ENCODE measurements around the gene PWWP2B.

Gene PWWP2B

DNA sequence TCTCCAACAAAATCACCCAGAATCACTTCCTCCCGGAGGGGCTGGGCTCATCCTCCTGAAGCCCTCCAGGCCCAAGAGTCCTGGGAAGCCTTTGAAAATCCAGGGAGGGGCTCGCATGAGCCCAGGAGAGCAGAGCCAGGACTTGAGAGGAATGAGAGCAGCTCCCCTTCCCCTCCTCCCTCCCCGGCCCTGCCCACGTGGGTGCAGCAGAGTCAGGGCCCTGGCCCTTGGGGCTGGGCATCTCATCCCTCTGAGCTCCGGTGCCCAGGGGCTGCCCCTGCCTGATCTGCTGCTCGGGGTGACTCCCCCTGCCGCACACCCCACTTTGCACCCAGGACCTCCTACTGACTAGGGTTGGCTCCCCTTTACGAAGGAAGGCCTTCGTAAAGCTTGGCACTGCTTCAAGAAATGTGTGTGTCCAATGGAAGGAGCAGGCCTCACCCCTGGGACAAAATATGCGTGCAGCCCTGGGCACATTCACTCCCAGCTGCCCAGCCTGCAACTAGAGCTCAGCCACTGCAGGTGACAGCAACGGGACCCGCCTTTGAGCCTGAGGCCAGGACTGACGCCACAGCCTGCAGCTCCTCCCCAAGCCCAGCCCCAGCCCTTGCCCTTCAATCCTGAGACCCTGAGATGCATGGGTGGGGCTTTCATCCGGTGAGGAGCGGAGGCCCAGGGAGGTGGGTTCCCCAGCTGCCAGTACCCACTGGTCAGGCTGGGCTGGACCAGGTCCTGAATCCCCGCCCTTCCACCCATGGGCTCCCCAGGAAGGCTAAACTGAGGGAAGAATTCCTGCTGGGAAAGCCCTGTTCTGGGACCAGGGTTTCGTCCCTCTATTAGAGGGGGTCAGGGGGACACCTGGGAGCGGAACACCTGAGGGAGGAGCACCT, 21.8 kb downstream of the PWWP2B start:
- DNase-seq: no peak
- Mint-ChIP-seq H3K27me3 (no peaks in the 10 kb centered on the region), H3K27ac (no peak overlapping the region), H3K36me3 (ENCODE audit: low read depth) (no peaks in the 10 kb centered on the region), H3K4me3 (no peak overlapping the region), H3K9me3 (no peaks in the 10 kb centered on the region), H3K4me1 (peaks cover 34% of the 10 kb centered on the region)
- ATAC-seq: no peak

DNA sequence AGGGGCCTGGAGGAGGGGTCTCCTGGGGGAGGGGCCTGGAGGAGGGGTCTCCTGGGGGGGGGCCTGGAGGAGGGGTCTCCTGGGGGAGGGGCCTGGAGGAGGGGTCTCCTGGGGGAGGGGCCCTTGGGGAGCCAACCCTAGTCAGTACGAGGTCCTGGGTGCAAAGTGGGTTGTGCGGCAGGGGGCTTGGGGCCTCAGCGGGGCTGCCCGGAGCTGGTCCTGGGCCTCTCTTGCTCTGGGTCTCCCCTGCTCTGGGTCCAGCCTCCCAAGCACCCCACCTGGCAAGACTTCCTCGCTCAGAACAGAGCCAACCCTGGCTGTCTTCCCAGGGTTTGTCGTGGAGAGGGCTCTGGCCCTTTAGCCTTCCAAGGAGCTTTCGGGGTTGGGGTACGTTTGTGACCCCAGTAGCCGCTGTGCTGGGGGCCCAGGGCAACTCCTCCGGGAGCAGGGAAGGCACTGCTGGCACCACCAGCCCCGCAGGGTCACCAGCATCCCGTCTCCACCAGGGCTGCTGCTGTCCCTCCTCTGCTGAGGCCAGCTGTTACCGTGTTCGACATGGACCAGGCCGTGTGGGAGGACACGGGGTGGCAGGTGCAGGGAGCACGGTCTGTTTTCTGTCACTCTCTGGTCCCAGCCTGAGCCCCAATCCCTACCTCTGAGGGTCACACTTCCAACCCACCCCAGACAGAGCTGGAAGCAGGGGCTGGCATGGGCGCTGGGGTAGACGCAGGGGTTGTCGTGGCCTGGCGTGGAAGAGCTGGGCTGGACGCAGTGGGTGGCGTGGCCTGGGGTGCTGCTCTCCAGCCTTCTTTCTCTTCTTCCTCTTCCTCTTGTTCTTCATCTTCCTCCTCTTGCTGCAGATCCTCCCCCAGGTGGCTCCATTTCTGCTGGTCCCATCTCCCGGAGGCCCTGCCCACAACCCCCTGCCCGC, 22.8 kb downstream of the PWWP2B start:
- no peaks in the 10 kb centered on the region for H3K27me3 Mint-ChIP-seq
- DNase-seq (no peak), ATAC-seq (no peak)
- H3K27ac Mint-ChIP-seq: no peak overlapping the region
- peaks cover 34% of the 10 kb centered on the region for H3K4me1 Mint-ChIP-seq
- no peak overlapping the region for H3K4me3 Mint-ChIP-seq
- no peaks in the 10 kb centered on the region for H3K36me3 Mint-ChIP-seq (ENCODE audit: low read depth)
- H3K9me3 Mint-ChIP-seq: no peaks in the 10 kb centered on the region

DNA sequence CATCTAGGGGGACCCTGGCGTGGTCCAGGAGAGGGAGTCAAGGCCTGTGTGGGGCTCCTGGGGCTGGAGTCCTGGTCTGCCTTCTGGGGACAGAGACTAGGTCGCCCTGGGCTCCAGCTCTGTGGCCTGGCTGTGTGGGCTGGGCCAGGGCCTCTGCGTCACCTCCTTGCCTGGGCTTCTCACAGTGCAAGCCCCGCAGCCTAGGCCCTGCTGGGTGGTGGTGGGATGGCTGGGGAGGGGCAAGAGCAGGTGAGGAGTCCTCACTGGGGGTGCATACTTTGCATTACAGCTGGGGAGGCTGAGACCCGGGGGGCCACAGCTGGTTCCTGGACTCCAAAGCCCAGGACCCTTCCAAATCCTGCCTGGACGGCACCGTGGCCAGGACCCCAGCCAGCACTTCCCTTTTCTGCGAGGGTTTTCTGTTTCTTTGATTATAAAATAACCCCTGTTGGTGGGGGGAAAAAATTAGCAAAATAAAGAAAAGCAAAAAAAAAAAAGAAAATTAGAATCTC, 23.5 kb downstream of the PWWP2B start:
- H3K36me3 Mint-ChIP-seq (ENCODE audit: low read depth): no peaks in the 10 kb centered on the region
- ATAC-seq: no peak
- peaks cover 32% of the 10 kb centered on the region for H3K4me1 Mint-ChIP-seq
- no peaks in the 10 kb centered on the region for H3K27me3 Mint-ChIP-seq
- DNase-seq: no peak
- no peak overlapping the region for H3K4me3 Mint-ChIP-seq
- H3K27ac Mint-ChIP-seq: no peak overlapping the region
- no peaks in the 10 kb centered on the region for H3K9me3 Mint-ChIP-seq

DNA sequence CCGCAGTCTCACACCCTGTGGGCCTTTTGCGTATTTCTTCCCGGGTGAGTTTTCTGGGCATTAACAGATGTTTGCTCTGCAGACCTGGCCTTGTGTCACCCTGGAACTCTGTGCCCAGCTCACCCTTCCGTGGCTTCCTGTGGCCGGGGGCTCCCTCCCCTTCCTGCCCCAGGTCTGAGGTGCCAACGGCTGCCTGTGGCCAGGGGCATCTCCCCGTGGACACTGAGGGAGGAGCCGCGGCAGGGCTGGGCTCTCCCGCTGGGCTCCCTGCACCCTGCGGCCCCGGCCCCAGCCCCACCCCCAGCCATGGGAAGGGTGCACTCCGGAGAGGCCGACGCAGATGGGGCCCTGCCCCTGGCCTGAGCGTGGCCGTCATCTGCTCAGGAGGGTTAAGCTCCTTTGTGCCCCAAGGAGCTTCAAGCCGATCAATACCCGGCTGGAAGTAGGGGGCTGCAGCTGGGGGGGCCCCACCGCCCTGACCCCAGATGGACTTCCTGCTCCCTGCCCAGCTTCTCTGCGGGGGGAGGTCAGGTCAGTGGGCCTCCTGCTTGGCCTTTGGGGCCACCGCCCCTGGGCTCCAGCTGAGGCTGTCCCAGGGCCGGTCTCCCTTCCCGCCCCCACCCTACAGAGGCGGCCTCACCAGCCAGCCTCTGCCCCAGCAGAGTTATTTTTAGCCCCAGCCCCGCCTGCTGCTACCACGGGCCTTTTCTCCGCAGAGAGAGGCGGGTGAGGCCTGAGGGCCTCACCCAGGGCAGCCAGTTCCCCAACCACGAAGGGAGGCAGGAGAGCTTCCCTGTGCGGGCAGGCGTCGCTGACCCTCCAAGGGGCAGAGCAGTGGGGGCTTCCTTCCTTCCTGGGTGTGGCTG, 24.2 kb downstream of the PWWP2B start:
- H3K4me1 Mint-ChIP-seq: peaks cover 32% of the 10 kb centered on the region
- no peaks in the 10 kb centered on the region for H3K9me3 Mint-ChIP-seq
- peak overlapping the region; percentile 39 for H3K27ac Mint-ChIP-seq

DNA sequence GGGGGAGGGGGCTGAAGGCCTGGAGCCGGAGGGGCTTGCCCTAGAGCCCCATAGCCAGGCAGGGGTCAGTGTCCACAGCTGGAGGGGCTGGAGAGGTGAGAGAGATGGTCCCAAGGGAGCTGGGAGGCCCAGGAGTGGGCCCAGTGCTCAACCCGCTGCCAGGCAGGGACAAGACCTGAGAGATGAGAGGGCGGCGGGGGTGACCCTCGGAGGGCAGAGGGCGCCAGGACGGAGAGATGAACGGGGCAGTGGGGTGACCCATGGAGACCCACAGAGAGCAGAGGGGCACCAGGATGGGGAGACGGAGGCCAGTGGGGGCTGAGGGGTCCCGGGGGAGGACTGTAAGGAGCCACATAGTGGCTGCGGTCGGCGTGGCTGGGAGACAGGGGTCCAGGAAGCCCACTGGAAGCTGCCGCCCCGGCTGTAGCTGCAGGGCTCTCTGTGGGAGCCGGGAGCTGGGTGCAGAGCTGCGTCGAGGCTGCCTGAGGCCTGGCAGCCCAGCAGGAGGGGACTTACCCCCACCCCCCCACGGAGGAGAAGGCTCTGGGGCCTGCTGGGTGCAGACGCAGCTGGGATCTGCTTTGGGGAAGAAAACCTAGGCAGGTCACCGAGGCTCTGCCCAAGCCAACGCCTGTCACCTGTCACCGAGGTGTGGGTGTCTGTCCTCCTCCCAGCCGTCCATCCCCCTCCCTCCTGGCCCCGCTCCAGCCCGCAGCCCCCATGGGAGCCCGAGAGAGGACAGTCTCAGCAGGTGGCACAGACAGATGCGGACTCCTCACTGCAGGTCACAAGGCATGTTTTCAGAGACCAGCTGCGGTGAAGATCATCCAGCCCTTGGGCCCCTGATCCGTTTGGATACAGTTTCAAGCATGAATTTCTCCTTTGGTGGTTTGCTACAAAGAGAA, 25.1 kb downstream of the PWWP2B start:
- Mint-ChIP-seq H3K4me3 (no peak overlapping the region), H3K27me3 (no peaks in the 10 kb centered on the region), H3K4me1 (peaks cover 32% of the 10 kb centered on the region), H3K27ac (peak overlapping the region; percentile 59), H3K9me3 (no peaks in the 10 kb centered on the region), H3K36me3 (ENCODE audit: low read depth) (no peaks in the 10 kb centered on the region)
- no peak for ATAC-seq
- DNase-seq: no peak

More for the DNA sequence above, 24.2 kb downstream of the PWWP2B start:
- no peaks in the 10 kb centered on the region for H3K36me3 Mint-ChIP-seq (ENCODE audit: low read depth)
- H3K4me3 Mint-ChIP-seq: peak overlapping the region; percentile 8
- peak; percentile 50 for DNase-seq
- ATAC-seq: peak; percentile 41
- no peaks in the 10 kb centered on the region for H3K27me3 Mint-ChIP-seq

DNA sequence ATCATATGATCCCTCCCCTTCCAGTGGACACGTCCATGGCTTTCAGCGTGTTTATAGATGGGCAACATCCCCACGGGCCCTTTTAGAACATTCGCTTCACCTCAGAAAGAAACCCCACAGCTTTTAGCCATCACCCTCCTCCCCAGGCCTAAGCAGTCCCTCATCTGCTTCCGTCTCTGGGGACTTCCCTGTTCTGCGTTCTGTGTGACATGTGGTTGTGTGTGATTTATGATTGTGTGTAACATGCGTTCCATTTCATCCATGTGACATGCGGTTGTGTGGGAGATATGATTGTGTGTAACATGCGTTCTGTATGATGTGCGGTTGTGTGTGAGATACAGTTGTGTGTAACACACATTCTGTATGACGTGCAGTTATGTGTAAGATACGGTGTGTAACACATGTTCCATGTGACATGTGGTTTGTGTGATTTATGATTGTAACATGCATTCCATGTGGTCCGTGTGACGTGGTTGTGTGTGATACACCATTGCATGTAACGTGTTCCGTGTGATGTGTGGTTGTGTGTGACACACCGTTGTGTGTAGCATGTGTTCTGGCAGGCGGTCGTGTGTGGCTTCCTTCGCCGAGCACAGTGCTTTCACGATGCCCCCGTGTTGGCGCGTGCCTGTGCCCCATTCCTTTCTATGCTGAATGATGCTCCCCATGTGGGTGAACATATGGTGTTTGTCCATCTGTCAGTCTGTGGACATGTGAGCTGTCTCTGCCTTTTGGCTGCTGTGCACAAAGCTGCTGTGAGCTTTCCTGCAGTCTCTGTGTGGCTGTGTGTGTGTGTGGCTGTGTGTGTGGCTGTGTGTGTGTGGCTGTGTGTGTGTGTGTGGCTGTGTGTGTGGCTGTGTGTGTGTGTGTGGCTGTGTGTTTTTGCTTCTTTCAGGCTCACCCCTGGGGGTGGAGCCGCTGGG, 26.2 kb downstream of the PWWP2B start:
- DNase-seq (no peak), ATAC-seq (no peak)
- peaks cover 31% of the 10 kb centered on the region for H3K4me1 Mint-ChIP-seq
- no peak overlapping the region for H3K4me3 Mint-ChIP-seq
- H3K27ac Mint-ChIP-seq: peak overlapping the region; percentile 59
- no peaks in the 10 kb centered on the region for H3K36me3 Mint-ChIP-seq (ENCODE audit: low read depth)
- H3K9me3 Mint-ChIP-seq: no peaks in the 10 kb centered on the region
- H3K27me3 Mint-ChIP-seq: no peaks in the 10 kb centered on the region

DNA sequence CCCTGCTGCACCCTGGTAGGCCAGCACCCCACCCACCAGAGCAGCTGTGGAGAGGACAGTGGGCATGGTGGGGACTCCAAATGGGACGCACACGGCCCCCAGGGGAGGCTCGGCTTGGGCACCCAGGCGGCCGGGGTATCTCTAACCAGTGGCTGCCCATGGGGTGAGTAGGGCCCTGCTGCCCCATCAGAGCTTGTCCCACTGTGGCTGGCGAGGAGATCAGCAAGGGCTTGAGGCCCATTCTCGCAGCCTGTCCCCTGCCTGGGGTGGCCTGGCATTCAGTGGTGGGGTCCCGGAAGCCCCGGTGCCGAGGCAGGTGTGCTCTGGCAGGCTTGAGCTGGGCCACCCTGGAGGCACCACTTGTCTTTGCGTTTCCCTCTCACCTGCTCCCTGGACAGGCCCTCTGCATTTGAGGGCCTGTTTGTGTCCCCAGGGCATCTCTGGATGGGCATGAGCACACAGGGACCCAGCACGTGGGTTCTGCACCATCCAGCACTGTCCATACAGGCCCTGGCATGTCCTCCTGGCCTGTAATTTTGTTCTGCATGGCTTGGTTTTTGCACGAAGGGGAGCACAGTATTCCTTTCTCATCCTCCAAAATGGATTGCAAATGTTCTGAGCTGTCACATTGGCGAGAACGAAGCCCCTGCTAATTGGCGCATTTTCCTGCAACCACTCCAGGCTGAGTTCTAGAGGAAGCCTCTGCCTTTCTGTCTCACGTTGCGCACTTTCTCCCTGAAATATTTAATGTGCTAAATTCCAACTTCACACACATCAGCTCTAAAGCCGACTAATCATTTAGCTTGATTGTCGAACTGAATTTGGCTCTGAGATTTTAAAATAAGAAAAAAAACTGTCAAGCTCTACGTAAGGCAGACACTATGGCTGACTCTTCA, 27.2 kb downstream of the PWWP2B start:
- H3K27ac Mint-ChIP-seq: no peak overlapping the region
- DNase-seq (no peak), ATAC-seq (no peak)
- no peaks in the 10 kb centered on the region for H3K36me3 Mint-ChIP-seq (ENCODE audit: low read depth)
- peaks cover 27% of the 10 kb centered on the region for H3K4me1 Mint-ChIP-seq
- H3K4me3 Mint-ChIP-seq: no peak overlapping the region
- no peaks in the 10 kb centered on the region for H3K27me3 Mint-ChIP-seq
- H3K9me3 Mint-ChIP-seq: no peaks in the 10 kb centered on the region

DNA sequence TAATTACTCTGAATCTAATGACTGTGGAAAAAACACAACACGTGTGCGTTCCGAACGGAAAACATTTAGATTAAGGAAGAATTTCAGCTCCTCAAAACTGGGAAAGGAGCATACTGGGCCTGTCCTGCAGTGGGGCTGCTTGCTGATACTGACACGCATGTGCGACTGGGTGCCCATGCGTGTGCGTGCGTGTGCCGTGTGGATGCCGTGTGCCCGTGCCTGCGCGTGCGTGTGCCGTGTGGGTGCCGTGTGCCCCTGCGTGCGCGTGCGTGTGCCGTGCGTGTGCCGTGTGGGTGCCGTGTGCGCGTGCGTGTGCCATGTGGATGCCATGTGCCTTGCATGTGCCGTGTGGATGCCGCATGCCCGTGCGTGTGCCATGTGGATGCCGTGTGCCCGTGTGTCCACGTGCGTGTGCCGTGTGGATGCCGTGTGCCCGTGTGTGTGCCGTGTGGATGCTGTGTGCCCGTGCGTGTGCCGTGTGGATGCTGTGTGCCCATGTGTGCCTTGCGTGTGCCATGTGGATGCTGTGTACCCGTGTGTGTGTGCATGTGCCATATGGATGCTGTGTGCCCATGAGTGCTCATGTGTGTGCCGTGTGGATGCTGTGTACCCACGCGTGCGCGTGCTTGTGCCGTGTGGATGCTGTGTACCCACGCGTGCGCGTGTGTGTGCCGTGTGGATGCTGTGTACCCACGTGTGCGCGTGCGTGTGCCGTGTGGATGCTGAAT, 28.2 kb downstream of the PWWP2B start:
- no peak overlapping the region for H3K4me3 Mint-ChIP-seq
- no peaks in the 10 kb centered on the region for H3K36me3 Mint-ChIP-seq (ENCODE audit: low read depth)
- no peak overlapping the region for H3K27ac Mint-ChIP-seq

DNA sequence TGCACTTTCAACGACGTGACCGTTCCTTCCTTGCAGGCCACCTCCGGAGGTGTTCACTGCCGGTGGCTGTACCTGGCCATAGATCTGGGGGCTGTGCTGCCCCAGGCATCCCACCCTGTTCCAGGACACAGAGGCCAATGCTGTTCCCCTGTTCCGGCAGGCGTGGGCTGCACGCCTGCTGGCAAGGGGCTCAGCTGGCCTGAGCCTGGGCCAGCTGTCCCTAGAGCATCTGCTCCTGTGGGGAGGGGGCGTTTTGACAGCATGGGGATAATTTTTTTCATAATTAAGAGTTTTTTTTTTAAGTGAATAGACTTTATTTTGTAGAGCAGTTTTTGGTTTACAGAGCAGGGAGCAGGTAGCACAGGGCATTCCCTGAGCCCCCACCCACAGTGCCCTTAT, 28.8 kb downstream of the PWWP2B start:
- ATAC-seq (no peak), DNase-seq (no peak)
- Mint-ChIP-seq H3K36me3 (ENCODE audit: low read depth) (no peaks in the 10 kb centered on the region), H3K4me3 (no peak overlapping the region), H3K27ac (no peak overlapping the region), H3K27me3 (no peaks in the 10 kb centered on the region), H3K4me1 (peaks cover 27% of the 10 kb centered on the region), H3K9me3 (no peaks in the 10 kb centered on the region)

More for the DNA sequence above, 28.2 kb downstream of the PWWP2B start:
- H3K9me3 Mint-ChIP-seq: no peaks in the 10 kb centered on the region
- no peak for ATAC-seq
- peaks cover 29% of the 10 kb centered on the region for H3K4me1 Mint-ChIP-seq
- DNase-seq: no peak
- H3K27me3 Mint-ChIP-seq: no peaks in the 10 kb centered on the region

DNA sequence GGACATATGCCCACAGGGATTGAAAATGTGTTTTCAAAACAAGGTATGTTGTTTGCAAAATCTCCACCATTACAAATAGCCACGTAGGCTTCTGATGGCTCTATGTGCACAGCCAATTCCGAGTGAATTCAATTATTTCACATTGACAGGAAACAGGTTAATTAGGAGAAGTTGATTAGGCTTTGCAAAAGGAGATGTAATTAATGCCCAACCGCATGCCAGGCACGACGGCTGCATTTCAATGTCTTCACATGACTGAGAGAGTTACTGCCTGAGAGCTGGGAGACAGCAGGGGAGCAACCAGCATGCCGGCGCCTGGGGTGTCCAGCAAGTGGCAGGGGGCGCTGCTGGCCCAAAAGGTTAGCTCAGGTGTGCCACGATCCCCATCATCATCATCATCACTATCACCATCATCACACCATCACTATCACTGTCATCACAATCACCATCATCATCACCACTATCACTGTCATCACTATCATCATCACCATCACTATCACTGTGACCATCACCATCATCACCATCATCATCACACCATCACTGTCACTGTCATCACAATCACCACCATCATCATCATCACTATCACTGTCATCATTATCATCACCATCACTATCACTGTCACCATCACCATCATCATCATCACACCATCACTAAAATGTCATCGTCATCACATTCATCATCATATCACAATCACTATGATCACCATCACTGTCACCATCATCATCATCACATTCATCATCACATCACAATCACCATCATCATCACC, 30.2 kb downstream of the PWWP2B start:
- no peak for ATAC-seq
- no peaks in the 10 kb centered on the region for H3K36me3 Mint-ChIP-seq (ENCODE audit: low read depth)
- H3K4me1 Mint-ChIP-seq: peaks cover 16% of the 10 kb centered on the region
- no peaks in the 10 kb centered on the region for H3K9me3 Mint-ChIP-seq
- no peaks in the 10 kb centered on the region for H3K27me3 Mint-ChIP-seq
- DNase-seq: no peak
- no peak overlapping the region for H3K4me3 Mint-ChIP-seq
- H3K27ac Mint-ChIP-seq: no peak overlapping the region

DNA sequence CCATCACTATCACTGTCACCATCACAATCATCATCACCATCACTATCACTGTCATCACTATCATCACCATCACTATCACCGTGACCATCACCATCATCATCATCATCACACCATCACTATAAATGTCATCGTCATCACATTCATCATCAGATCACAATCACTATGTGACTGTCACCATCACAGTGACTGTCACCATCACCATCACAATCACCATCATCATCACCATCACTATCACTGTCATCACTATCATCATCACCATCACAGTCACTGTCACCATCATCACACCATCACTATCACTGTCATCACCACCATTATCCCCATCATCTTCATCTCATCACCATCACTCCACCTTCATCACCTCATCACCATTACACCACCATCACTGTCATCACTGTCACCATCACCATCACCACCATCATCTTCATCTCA, 31.0 kb downstream of the PWWP2B start:
- DNase-seq (no peak), ATAC-seq (no peak)
- no peaks in the 10 kb centered on the region for H3K9me3 Mint-ChIP-seq
- H3K36me3 Mint-ChIP-seq (ENCODE audit: low read depth): no peaks in the 10 kb centered on the region
- H3K4me1 Mint-ChIP-seq: peaks cover 10% of the 10 kb centered on the region
- no peak overlapping the region for H3K27ac Mint-ChIP-seq
- no peak overlapping the region for H3K4me3 Mint-ChIP-seq
- no peaks in the 10 kb centered on the region for H3K27me3 Mint-ChIP-seq

Data from activated naive CD8-positive, alpha-beta T cell treated with anti-CD3 and anti-CD28 coated beads, Interleukin-2, amount 50 U/mL, for 24 hours (primary cell).